K562 (cell line): Measurements from ENCODE around the gene THSD8. TPM values are rescaled to one million over a fixed set of nuclear protein-coding genes. Genes with fewer than 3 reads are reported as not detected.

Experiments used
- ATF1 ChIP-seq, 2 experiments: fragments of 450-650 bp in 1 of 2; IDR thresholded peaks; 2 replicates each; pipeline ENCODE4 v1.6.1; 2016; ENCODE audit warnings: missing compliant biosample characterization in 1 of 2, missing genetic modification characterization in 1 of 2
- FOXA3 ChIP-seq, 2 experiments: fragments of 450-650 bp in 1 of 2; sonication (generic) in 1 of 2; formaldehyde crosslinking; IDR thresholded peaks in 1 of 2; conservative IDR thresholded peaks in 1 of 2; 2 replicates each; pipeline versions ENCODE4 v1.4.0 to v1.8.0; 2020 to 2022; ENCODE audit warnings: mild to moderate bottlenecking in 2 of 2, missing genetic modification reagents in 1 of 2
- FOXJ2 ChIP-seq: fragments of 200-800 bp; sonication (Bioruptor generic); IDR thresholded peaks from 2 replicates; pipeline ENCODE4 v1.6.1; 2016; ENCODE audit warnings: missing genetic modification characterization, missing compliant biosample characterization
- FOXP1 ChIP-seq: sonication (generic); formaldehyde crosslinking; IDR thresholded peaks from 2 replicates; pipeline ENCODE4 v1.8.0; 2022; ENCODE audit warnings: mild to moderate bottlenecking, missing genetic modification reagents
- HDAC6 ChIP-seq: IDR thresholded peaks from 2 replicates; pipeline ENCODE4 v1.6.1; 2012; ENCODE audit warnings: low read depth, mild to moderate bottlenecking, control low read depth, inconsistent platforms, low read length, moderate library complexity
- KDM4B ChIP-seq, 2 experiments: fragments of 450-650 bp in 1 of 2; sonication (generic) in 1 of 2; IDR thresholded peaks; 2 replicates each; pipeline ENCODE4 v1.6.1; 2016 to 2017; ENCODE audit warnings: borderline replicate concordance in 2 of 2, antibody characterized with exemption in 1 of 2, low read depth in 1 of 2, mild to moderate bottlenecking in 1 of 2
- NCOA6 ChIP-seq: fragments of 450-650 bp; IDR thresholded peaks from 2 replicates; pipeline ENCODE4 v1.6.1; 2017; ENCODE audit warnings: mild to moderate bottlenecking
- NFRKB ChIP-seq: fragments of 450-650 bp; IDR thresholded peaks from 2 replicates; pipeline ENCODE4 v1.6.1; 2016; ENCODE audit warnings: low read depth
- RAD21 ChIP-seq, 2 experiments: fragments of 250-450 bp in 1 of 2; fragments of 450-650 bp in 1 of 2; sonication (Bioruptor Pico) in 1 of 2; formaldehyde crosslinking in 1 of 2; IDR thresholded peaks in 1 of 2; conservative IDR thresholded peaks in 1 of 2; 2 replicates each; pipeline versions ENCODE4 v1.4.0 to v1.8.0; 2020 to 2022; ENCODE audit warnings: mild to moderate bottlenecking in 2 of 2, moderate library complexity in 1 of 2
- RBM22 ChIP-seq: fragments of 200-400 bp; formaldehyde crosslinking; IDR thresholded peaks from 2 replicates; pipeline ENCODE4 v1.6.1; 2018; ENCODE audit warnings: low read length, low read depth; ENCODE audit not compliant: poor library complexity, severe bottlenecking
- RBM25 ChIP-seq: fragments of 200-400 bp; formaldehyde crosslinking; IDR thresholded peaks from 2 replicates; pipeline ENCODE4 v1.6.1; 2018; ENCODE audit warnings: low read length, low read depth, moderate library complexity; ENCODE audit not compliant: severe bottlenecking
- RNF2 ChIP-seq: sonication (generic); IDR thresholded peaks from 2 replicates; pipeline ENCODE4 v1.6.1; 2016
- SIRT6 ChIP-seq: IDR thresholded peaks from one replicate; pipeline ENCODE4 v1.6.1; 2012; ENCODE audit warnings: low read depth, mild to moderate bottlenecking, control low read depth, inconsistent platforms, low read length, moderate library complexity
- ZNF175 ChIP-seq: fragments of 200-800 bp; sonication (Bioruptor generic); IDR thresholded peaks from 2 replicates; pipeline ENCODE4 v1.6.1; 2016; ENCODE audit warnings: low read depth, mild to moderate bottlenecking, missing genetic modification characterization, missing compliant biosample characterization
- ZNF23 ChIP-seq: fragments of 250-450 bp; sonication (Bioruptor Pico); IDR thresholded peaks from 2 replicates; pipeline ENCODE4 v1.4.0; 2020; ENCODE audit warnings: mild to moderate bottlenecking
- ZNF316 ChIP-seq: fragments of 450-650 bp; IDR thresholded peaks from 2 replicates; pipeline ENCODE4 v1.6.1; 2016
- ZNF507 ChIP-seq: conservative IDR thresholded peaks from 2 replicates; pipeline ENCODE4 v1.6.1; 2017; ENCODE audit warnings: missing genetic modification characterization, missing compliant biosample characterization
- ZNF57 ChIP-seq: fragments of 450-650 bp; formaldehyde crosslinking; IDR thresholded peaks from 2 replicates; pipeline ENCODE4 v1.4.0; 2020; ENCODE audit warnings: mild to moderate bottlenecking, moderate library complexity
- ZNF695 ChIP-seq: fragments of 450-650 bp; formaldehyde crosslinking; IDR thresholded peaks from 2 replicates; pipeline ENCODE4 v1.4.0; 2020; ENCODE audit warnings: mild to moderate bottlenecking, moderate library complexity
- polyA plus RNA-seq, 8 experiments: library from polyadenylated mRNA; depleted of rRNA in 4 of 8; stranded (reverse) in 5 of 8; unstranded in 3 of 8; fragments of >200 nt; fragmentation: Nextera tagmentation in 2 of 8; fragmentation: Illumina TruSeq in 1 of 8; extraction: Ambion mirVana in 2 of 8; extraction: Trizol in 1 of 8; gene quantifications; 2 replicates each; pipeline versions ENCODE4 v1.2.1 to v1.2.3, GENCODE V29; 2011 to 2014; ENCODE audit warnings: inconsistent platforms in 1 of 8, missing spikeins in 1 of 8
- total RNA-seq, 7 experiments: library from RNA; depleted of rRNA in 6 of 7; stranded (reverse); fragments of >200 nt in 6 of 7; fragmentation: Illumina TruSeq in 2 of 7; extraction: Trizol in 2 of 7; gene quantifications; 2 replicates each; pipeline versions ENCODE4 v1.2.1 to v1.2.3, GENCODE V29; 2011 to 2021; ENCODE audit warnings: low replicate concordance in 1 of 7
- TF ChIP-seq, protein P1 (sequence below): sonication (generic); formaldehyde crosslinking; IDR thresholded peaks from 2 replicates; pipeline ENCODE4 v1.8.0; 2022; ENCODE audit warnings: mild to moderate bottlenecking, missing genetic modification reagents
- TF ChIP-seq, protein P2 (sequence below): fragments of 250-450 bp; sonication (Bioruptor Pico); IDR thresholded peaks from 2 replicates; pipeline ENCODE4 v1.8.0; 2022; ENCODE audit warnings: inconsistent platforms, mild to moderate bottlenecking, moderate library complexity, borderline replicate concordance
- TF ChIP-seq, protein P3 (sequence below), 3 experiments: IDR thresholded peaks in 2 of 3; conservative IDR thresholded peaks in 1 of 3; 2 replicates each; pipeline ENCODE4 v1.5.1; 2011 to 2012; ENCODE audit warnings: low read length in 3 of 3, mild to moderate bottlenecking in 3 of 3, control low read depth in 2 of 3, improper control_type of control experiment in 1 of 3, inconsistent platforms in 1 of 3, low read depth in 1 of 3, mixed read lengths in 1 of 3, moderate library complexity in 1 of 3; ENCODE audit not compliant: insufficient read depth in 2 of 3
- TF ChIP-seq, protein P4 (sequence below): fragments of 250-450 bp; sonication (Bioruptor Pico); IDR thresholded peaks from 2 replicates; pipeline ENCODE4 v1.4.0; 2020; ENCODE audit warnings: mild to moderate bottlenecking, moderate library complexity

THSD8 gene
- total and polyA plus RNA-seq, 9 of the 15 experiments (the other 6 are each of a cell fraction or from before 2014, with no cell fraction given): 8.4 to 42.4 (median 19.9) TPM; not detected in 2

DNA sequence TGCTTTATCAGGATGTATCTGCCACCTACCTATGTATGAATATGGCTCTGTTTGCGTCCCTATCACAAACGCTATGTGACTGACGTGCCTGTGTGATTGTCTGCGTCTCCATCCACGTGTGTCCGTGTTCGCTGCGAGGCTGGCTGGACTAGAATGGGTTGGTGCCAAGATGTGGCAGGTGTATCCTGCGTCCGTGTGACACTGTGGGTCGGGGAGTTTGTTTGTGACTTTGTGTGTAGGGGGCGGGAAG lies 19.8 kb upstream of the THSD8 start (continued):
- no peak for TF ChIP-seq ZNF507 (tag)
- no peak for TF ChIP-seq ZNF316
- TF ChIP-seq NCOA6: no peak
- TF ChIP-seq RBM22: no peak
- no peak for TF ChIP-seq RNF2
- TF ChIP-seq ZNF57 (CRISPR knock-in tag): no peak
- TF ChIP-seq ZNF23 (CRISPR knock-in tag): no peak
- no peak for TF ChIP-seq FOXA3 (CRISPR knock-in tag; conservative IDR thresholded peaks at IDR 0.05 in 1 of 2, IDR thresholded peaks at IDR 0.05 in 1 of 2)
- no peak for TF ChIP-seq SIRT6
- TF ChIP-seq ZNF695 (CRISPR knock-in tag): no peak
- TF ChIP-seq, protein P1, sequence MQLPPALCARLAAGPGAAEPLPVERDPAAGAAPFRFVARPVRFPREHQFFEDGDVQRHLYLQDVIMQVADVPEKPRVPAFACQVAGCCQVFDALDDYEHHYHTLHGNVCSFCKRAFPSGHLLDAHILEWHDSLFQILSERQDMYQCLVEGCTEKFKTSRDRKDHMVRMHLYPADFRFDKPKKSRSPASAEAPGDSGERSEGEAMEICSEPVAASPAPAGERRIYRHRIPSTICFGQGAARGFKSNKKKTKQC: no peak
- no peak for TF ChIP-seq KDM4B (IDR thresholded peaks at IDR 0.05; ENCODE audit: borderline replicate concordance in 2 of 2, low read depth in 1 of 2)
- no peak for TF ChIP-seq HDAC6
- TF ChIP-seq, protein P2, sequence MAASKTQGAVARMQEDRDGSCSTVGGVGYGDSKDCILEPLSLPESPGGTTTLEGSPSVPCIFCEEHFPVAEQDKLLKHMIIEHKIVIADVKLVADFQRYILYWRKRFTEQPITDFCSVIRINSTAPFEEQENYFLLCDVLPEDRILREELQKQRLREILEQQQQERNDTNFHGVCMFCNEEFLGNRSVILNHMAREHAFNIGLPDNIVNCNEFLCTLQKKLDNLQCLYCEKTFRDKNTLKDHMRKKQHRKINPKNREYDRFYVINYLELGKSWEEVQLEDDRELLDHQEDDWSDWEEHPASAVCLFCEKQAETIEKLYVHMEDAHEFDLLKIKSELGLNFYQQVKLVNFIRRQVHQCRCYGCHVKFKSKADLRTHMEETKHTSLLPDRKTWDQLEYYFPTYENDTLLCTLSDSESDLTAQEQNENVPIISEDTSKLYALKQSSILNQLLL (CRISPR knock-in tag): no peak
- TF ChIP-seq, protein P3, sequence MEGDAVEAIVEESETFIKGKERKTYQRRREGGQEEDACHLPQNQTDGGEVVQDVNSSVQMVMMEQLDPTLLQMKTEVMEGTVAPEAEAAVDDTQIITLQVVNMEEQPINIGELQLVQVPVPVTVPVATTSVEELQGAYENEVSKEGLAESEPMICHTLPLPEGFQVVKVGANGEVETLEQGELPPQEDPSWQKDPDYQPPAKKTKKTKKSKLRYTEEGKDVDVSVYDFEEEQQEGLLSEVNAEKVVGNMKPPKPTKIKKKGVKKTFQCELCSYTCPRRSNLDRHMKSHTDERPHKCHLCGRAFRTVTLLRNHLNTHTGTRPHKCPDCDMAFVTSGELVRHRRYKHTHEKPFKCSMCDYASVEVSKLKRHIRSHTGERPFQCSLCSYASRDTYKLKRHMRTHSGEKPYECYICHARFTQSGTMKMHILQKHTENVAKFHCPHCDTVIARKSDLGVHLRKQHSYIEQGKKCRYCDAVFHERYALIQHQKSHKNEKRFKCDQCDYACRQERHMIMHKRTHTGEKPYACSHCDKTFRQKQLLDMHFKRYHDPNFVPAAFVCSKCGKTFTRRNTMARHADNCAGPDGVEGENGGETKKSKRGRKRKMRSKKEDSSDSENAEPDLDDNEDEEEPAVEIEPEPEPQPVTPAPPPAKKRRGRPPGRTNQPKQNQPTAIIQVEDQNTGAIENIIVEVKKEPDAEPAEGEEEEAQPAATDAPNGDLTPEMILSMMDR (IDR thresholded peaks at IDR 0.05 in 2 of 3, conservative IDR thresholded peaks at IDR 0.05 in 1 of 3; ENCODE audit: insufficient read depth in 2 of 3, low read depth in 1 of 3, low read length in 3 of 3): no peak
- TF ChIP-seq RAD21 (CRISPR knock-in tag; conservative IDR thresholded peaks at IDR 0.05 in 1 of 2, IDR thresholded peaks at IDR 0.05 in 1 of 2): no peak
- TF ChIP-seq NFRKB: 0 out of 2 replicates have a peak, but pooled peaks have one; percentile 26
- no peak for TF ChIP-seq FOXP1 (CRISPR knock-in tag)
- TF ChIP-seq ZNF175: 0 out of 2 replicates have a peak, but pooled peaks have one; percentile 12
- TF ChIP-seq ATF1 (CRISPR knock-in tag; IDR thresholded peaks at IDR 0.05): no peak
- TF ChIP-seq ATF1 (tag; IDR thresholded peaks at IDR 0.05): no peak
- TF ChIP-seq FOXJ2 (tag): no peak
- TF ChIP-seq, protein P4, sequence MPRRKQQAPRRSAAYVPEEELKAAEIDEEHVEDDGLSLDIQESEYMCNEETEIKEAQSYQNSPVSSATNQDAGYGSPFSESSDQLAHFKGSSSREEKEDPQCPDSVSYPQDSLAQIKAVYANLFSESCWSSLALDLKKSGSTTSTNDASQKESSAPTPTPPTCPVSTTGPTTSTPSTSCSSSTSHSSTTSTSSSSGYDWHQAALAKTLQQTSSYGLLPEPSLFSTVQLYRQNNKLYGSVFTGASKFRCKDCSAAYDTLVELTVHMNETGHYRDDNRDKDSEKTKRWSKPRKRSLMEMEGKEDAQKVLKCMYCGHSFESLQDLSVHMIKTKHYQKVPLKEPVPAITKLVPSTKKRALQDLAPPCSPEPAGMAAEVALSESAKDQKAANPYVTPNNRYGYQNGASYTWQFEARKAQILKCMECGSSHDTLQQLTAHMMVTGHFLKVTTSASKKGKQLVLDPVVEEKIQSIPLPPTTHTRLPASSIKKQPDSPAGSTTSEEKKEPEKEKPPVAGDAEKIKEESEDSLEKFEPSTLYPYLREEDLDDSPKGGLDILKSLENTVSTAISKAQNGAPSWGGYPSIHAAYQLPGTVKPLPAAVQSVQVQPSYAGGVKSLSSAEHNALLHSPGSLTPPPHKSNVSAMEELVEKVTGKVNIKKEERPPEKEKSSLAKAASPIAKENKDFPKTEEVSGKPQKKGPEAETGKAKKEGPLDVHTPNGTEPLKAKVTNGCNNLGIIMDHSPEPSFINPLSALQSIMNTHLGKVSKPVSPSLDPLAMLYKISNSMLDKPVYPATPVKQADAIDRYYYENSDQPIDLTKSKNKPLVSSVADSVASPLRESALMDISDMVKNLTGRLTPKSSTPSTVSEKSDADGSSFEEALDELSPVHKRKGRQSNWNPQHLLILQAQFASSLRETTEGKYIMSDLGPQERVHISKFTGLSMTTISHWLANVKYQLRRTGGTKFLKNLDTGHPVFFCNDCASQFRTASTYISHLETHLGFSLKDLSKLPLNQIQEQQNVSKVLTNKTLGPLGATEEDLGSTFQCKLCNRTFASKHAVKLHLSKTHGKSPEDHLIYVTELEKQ (CRISPR knock-in tag): no peak
- no peak for TF ChIP-seq RBM25
